ENCODE results near the gene COL6A3. TPM values are rescaled to one million over a fixed set of nuclear protein-coding genes. Genes with fewer than 3 reads are reported as not detected.

Gene COL6A3
- total RNA-seq, 2 experiments from 2014 or later = 1.3 TPM

GRCh38 chr2:237314198-237314597, 99.8 kb downstream of the COL6A3 start:
- DNase-seq (no peak), ATAC-seq (ENCODE audit: poor library complexity) (no peak)
- no peak for TF ChIP-seq CTCF (IDR thresholded peaks at IDR 0.05)
- Histone ChIP-seq H3K27me3 (ENCODE audit: control insufficient read depth in 1 of 2, insufficient read depth in 2 of 2, low read length in 2 of 2) (no peaks in the 10 kb centered on the region), H3K27ac (ENCODE audit: low read depth in 1 of 2, low read length in 2 of 2) (no peak overlapping the region), H3K4me1 (ENCODE audit: insufficient read depth, low read length) (no peaks in the 10 kb centered on the region), H3K4me3 (ENCODE audit: low read length) (no peak overlapping the region), H3K36me3 (ENCODE audit: insufficient read depth, low read length) (no peaks in the 10 kb centered on the region), H3K9me3 (ENCODE audit: control insufficient read depth in 1 of 2, insufficient read depth in 1 of 2, low read length in 2 of 2) (no peaks in the 10 kb centered on the region)
- H3K4me3 Mint-ChIP-seq = no peak overlapping the region
- no peaks in the 10 kb centered on the region for H3K9me3 Mint-ChIP-seq
- CTCF ChIA-PET = no interaction called here
- H3K36me3 Mint-ChIP-seq (ENCODE audit: low read depth) = no peaks in the 10 kb centered on the region
- H3K27ac Mint-ChIP-seq = no peak overlapping the region
- POLR2A ChIA-PET = no interaction called here
- intact Hi-C loops (cut with DNase I, micrococcal nuclease) = no loop called here
- no peaks in the 10 kb centered on the region for H3K4me1 Mint-ChIP-seq (ENCODE audit: low read depth)
- H3K27me3 Mint-ChIP-seq = peaks cover 11% of the 10 kb centered on the region

GRCh38 chr2:237312021-237312755, 101.8 kb downstream of the COL6A3 start:
- no peak overlapping the region for H3K27ac Mint-ChIP-seq
- H3K27me3 ChIP-seq (ENCODE audit: control insufficient read depth in 1 of 2, insufficient read depth in 2 of 2, low read length in 2 of 2) = no peaks in the 10 kb centered on the region
- TF ChIP-seq CTCF (IDR thresholded peaks at IDR 0.05) = no peak
- no peaks in the 10 kb centered on the region for H3K9me3 ChIP-seq (ENCODE audit: control insufficient read depth in 1 of 2, insufficient read depth in 1 of 2, low read length in 2 of 2)
- H3K27ac ChIP-seq (ENCODE audit: low read depth in 1 of 2, low read length in 2 of 2) = no peak overlapping the region
- H3K4me3 Mint-ChIP-seq = no peak overlapping the region
- no peaks in the 10 kb centered on the region for H3K36me3 ChIP-seq (ENCODE audit: insufficient read depth, low read length)
- CTCF ChIA-PET = no interaction called here
- POLR2A ChIA-PET = no interaction called here
- no peaks in the 10 kb centered on the region for H3K36me3 Mint-ChIP-seq (ENCODE audit: low read depth)
- DNase-seq (no peak), ATAC-seq (ENCODE audit: poor library complexity) (no peak)
- peaks cover 11% of the 10 kb centered on the region for H3K27me3 Mint-ChIP-seq
- H3K4me1 ChIP-seq (ENCODE audit: insufficient read depth, low read length) = no peaks in the 10 kb centered on the region
- no peaks in the 10 kb centered on the region for H3K9me3 Mint-ChIP-seq
- intact Hi-C loops (cut with DNase I, micrococcal nuclease) = no loop called here
- no peaks in the 10 kb centered on the region for H3K4me1 Mint-ChIP-seq (ENCODE audit: low read depth)
- no peak overlapping the region for H3K4me3 ChIP-seq (ENCODE audit: low read length)

GRCh38 chr2:237310515-237311114, 103.3 kb downstream of the COL6A3 start:
- CTCF ChIA-PET = no interaction called here
- H3K9me3 Mint-ChIP-seq = no peaks in the 10 kb centered on the region
- DNase-seq = no peak
- Histone ChIP-seq H3K4me3 (ENCODE audit: low read length) (no peak overlapping the region), H3K27me3 (ENCODE audit: control insufficient read depth in 1 of 2, insufficient read depth in 2 of 2, low read length in 2 of 2) (no peaks in the 10 kb centered on the region), H3K27ac (ENCODE audit: low read depth in 1 of 2, low read length in 2 of 2) (no peak overlapping the region), H3K36me3 (ENCODE audit: insufficient read depth, low read length) (no peaks in the 10 kb centered on the region), H3K9me3 (ENCODE audit: control insufficient read depth in 1 of 2, insufficient read depth in 1 of 2, low read length in 2 of 2) (no peaks in the 10 kb centered on the region), H3K4me1 (ENCODE audit: insufficient read depth, low read length) (no peaks in the 10 kb centered on the region)
- no peaks in the 10 kb centered on the region for H3K36me3 Mint-ChIP-seq (ENCODE audit: low read depth)
- ATAC-seq (ENCODE audit: poor library complexity) = no peak
- POLR2A ChIA-PET = no interaction called here
- H3K4me3 Mint-ChIP-seq = no peak overlapping the region
- intact Hi-C loops (cut with DNase I, micrococcal nuclease) = no loop called here
- no peak for TF ChIP-seq CTCF (IDR thresholded peaks at IDR 0.05)
- H3K4me1 Mint-ChIP-seq (ENCODE audit: low read depth) = no peaks in the 10 kb centered on the region
- H3K27me3 Mint-ChIP-seq = peaks cover 11% of the 10 kb centered on the region
- H3K27ac Mint-ChIP-seq = no peak overlapping the region
